Smooth muscle cell (in vitro differentiated cells): ENCODE results near the gene TBC1D7. TPM values are rescaled to one million over a fixed set of nuclear protein-coding genes. Genes with fewer than 3 reads are reported as not detected.
"Not testable (repeated sequence)": the region's sequence is repeated elsewhere in the genome, so short reads cannot be mapped to it uniquely, and the experiment has no call there.

Source experiments
- DNase-seq: peaks from one replicate; lab custom pipeline; 2025; ENCODE audit not compliant: unreplicated experiment; lab: John Stamatoyannopoulos, UW
- H2AFZ ChIP-seq: fragments of 200-600 bp; sonication (generic); 2 replicates; pipeline ENCODE4 v1.6.0; 2016; ENCODE audit warnings: antibody characterized with exemption, low read depth, mild to moderate bottlenecking
- H3F3A ChIP-seq: fragments of 200-600 bp; sonication (generic); 2 replicates; pipeline ENCODE4 v1.6.0; 2017; ENCODE audit warnings: antibody characterized with exemption, low read depth
- H3K27ac ChIP-seq: fragments of 200-600 bp; sonication (generic); 2 replicates; pipeline ENCODE4 v1.5.1; 2016; ENCODE audit warnings: low read depth, mild to moderate bottlenecking
- H3K27me3 ChIP-seq: fragments of 200-600 bp; sonication (generic); 2 replicates; pipeline ENCODE4 v1.6.1; 2016; ENCODE audit warnings: low read depth, mild to moderate bottlenecking
- H3K36me3 ChIP-seq: fragments of 200-600 bp; sonication (generic); 2 replicates; pipeline ENCODE4 v1.5.1; 2016; ENCODE audit warnings: low read depth
- H3K4me1 ChIP-seq: fragments of 200-600 bp; sonication (generic); 2 replicates; pipeline ENCODE4 v1.5.1; 2016; ENCODE audit warnings: low read depth
- H3K4me2 ChIP-seq: fragments of 200-600 bp; sonication (generic); 2 replicates; pipeline ENCODE4 v1.6.0; 2016; ENCODE audit warnings: mild to moderate bottlenecking
- H3K4me3 ChIP-seq: fragments of 200-600 bp; sonication (generic); 2 replicates; pipeline ENCODE4 v1.5.1; 2016; ENCODE audit warnings: mild to moderate bottlenecking
- H3K79me2 ChIP-seq: fragments of 200-600 bp; sonication (generic); 2 replicates; pipeline ENCODE4 v1.6.0; 2016; ENCODE audit warnings: low read depth, mild to moderate bottlenecking
- H3K9ac ChIP-seq: fragments of 200-600 bp; sonication (generic); 2 replicates; pipeline ENCODE4 v1.6.0; 2016; ENCODE audit warnings: low read depth
- H3K9me3 ChIP-seq: fragments of 200-600 bp; sonication (generic); replicated peaks from 2 replicates; pipeline ENCODE4 v1.5.1; 2016; ENCODE audit warnings: low read depth
- H4K20me1 ChIP-seq: fragments of 200-600 bp; sonication (generic); 2 replicates; pipeline ENCODE4 v1.6.0; 2016; ENCODE audit warnings: low read depth
- CTCF ChIP-seq: fragments of 200-600 bp; sonication (generic); IDR thresholded peaks from 2 replicates; pipeline ENCODE4 v1.5.1; 2017; ENCODE audit warnings: borderline replicate concordance, mild to moderate bottlenecking, antibody characterized with exemption; ENCODE audit not compliant: insufficient read depth, poor library complexity, severe bottlenecking
- WGBS: methylation state at CpG from one replicate; pipeline ENCODE4 v1.1.7; 2016; ENCODE audit warnings: low lambda C conversion rate; 5-methylcytosine and 5-hydroxymethylcytosine counted together
- polyA plus RNA-seq: library from polyadenylated mRNA; unstranded; fragments of >200 nt; fragmentation: Nextera tagmentation; extraction: Ambion mirVana; gene quantifications from 2 replicates; pipeline ENCODE4 v1.2.1, GENCODE V29; 2016
- total RNA-seq: library from RNA; depleted of rRNA; stranded (reverse); fragments of >200 nt; gene quantifications from 2 replicates; pipeline ENCODE4 v1.2.3, GENCODE V29; 2014

TBC1D7 gene
- total and polyA plus RNA-seq, 2 experiments from 2014 or later, result 21.1 to 39.6 TPM

- Histone ChIP-seq H3K4me2 (peak overlapping the region; percentile 89), H3K9ac (peak overlapping the region; percentile 95), H3K36me3 (no peaks in the 10 kb centered on the region), H3K79me2 (peaks cover 13% of the 10 kb centered on the region), H3K27ac (peak overlapping the region; percentile 95), H3K27me3 (no peaks in the 10 kb centered on the region), H3K4me1 (peaks cover 10% of the 10 kb centered on the region), H3K4me3 (peak overlapping the region; percentile 97), H2AFZ (peak overlapping the region; percentile 100), H3K9me3 (no peaks in the 10 kb centered on the region), H3F3A (peaks cover 4% of the 10 kb centered on the region), H4K20me1 (no peaks in the 10 kb centered on the region)
- no peak for DNase-seq
- 10% methylated on average over 2 of the region's 2 CpGs for WGBS
- no peak for TF ChIP-seq CTCF
These were observed 492 bp upstream of the TBC1D7 start for GRCh38 chr6:13328875-13329183.

GRCh38 chr6:13327691-13328075 lies 654 bp downstream of the TBC1D7 start:
- DNase-seq, result no peak
- 3% methylated on average over 10 of the region's 10 CpGs for whole genome bisulfite sequencing
- H3K27ac ChIP-seq, result peak overlapping the region; percentile 95

GRCh38 chr6:13326031-13326586 lies 2.2 kb downstream of the TBC1D7 start:
- WGBS, result 72% methylated on average over 3 of the region's 3 CpGs

More at GRCh38 chr6:13327691-13328075, 654 bp downstream of the TBC1D7 start:
- H3K9me3 ChIP-seq, result no peaks in the 10 kb centered on the region
- peaks cover 10% of the 10 kb centered on the region for H3K4me1 ChIP-seq
- no peaks in the 10 kb centered on the region for H4K20me1 ChIP-seq
- no peak for TF ChIP-seq CTCF
- peaks cover 4% of the 10 kb centered on the region for H3K36me3 ChIP-seq
- peak overlapping the region; percentile 89 for H3K4me2 ChIP-seq
- peak overlapping the region; percentile 97 for H3K4me3 ChIP-seq
- H2AFZ ChIP-seq, result peak overlapping the region; percentile 100
- H3K9ac ChIP-seq, result peak overlapping the region; percentile 95
- peaks cover 13% of the 10 kb centered on the region for H3K79me2 ChIP-seq
- no peaks in the 10 kb centered on the region for H3K27me3 ChIP-seq
- H3F3A ChIP-seq, result peaks cover 4% of the 10 kb centered on the region

GRCh38 chr6:13319891-13320564 lies 8.3 kb downstream of the TBC1D7 start:
- TF ChIP-seq CTCF, result no peak
- no peaks in the 10 kb centered on the region for H4K20me1 ChIP-seq
- H3K9me3 ChIP-seq, result no peaks in the 10 kb centered on the region
- peaks cover 38% of the 10 kb centered on the region for H3K36me3 ChIP-seq
- no peaks in the 10 kb centered on the region for H3K27me3 ChIP-seq
- H3K4me3 ChIP-seq, result no peak overlapping the region
- H3K9ac ChIP-seq, result no peak overlapping the region
- no peaks in the 10 kb centered on the region for H3K4me1 ChIP-seq
- H2AFZ ChIP-seq, result no peak overlapping the region
- no peaks in the 10 kb centered on the region for H3F3A ChIP-seq
- H3K27ac ChIP-seq, result no peak overlapping the region
- WGBS, result 96% methylated on average over 5 of the region's 5 CpGs
- no peak overlapping the region for H3K4me2 ChIP-seq
- no peak for DNase-seq
- H3K79me2 ChIP-seq, result no peaks in the 10 kb centered on the region

More at GRCh38 chr6:13326031-13326586, 2.2 kb downstream of the TBC1D7 start:
- not testable (repeated sequence) for H2AFZ ChIP-seq, H3K9ac ChIP-seq, H3K27ac ChIP-seq, H3F3A ChIP-seq, DNase-seq, H3K9me3 ChIP-seq, H4K20me1 ChIP-seq, H3K27me3 ChIP-seq, H3K4me2 ChIP-seq, H3K36me3 ChIP-seq, H3K4me3 ChIP-seq
- peaks cover 13% of the 10 kb centered on the region for H3K79me2 ChIP-seq
- H3K4me1 ChIP-seq, result peaks cover 10% of the 10 kb centered on the region
